Activated CD4-positive, CD25-positive, alpha-beta regulatory T cell treated with anti-CD3 and anti-CD28 coated beads, Interleukin-2, amount 50 U/mL, for 72 hours (primary cell): ENCODE measurements around the gene ENPP7.

Experiments used
- DNase-seq: peaks from one replicate; pipeline ENCODE4 v3.0.0; 2021

The ENPP7 gene

DNA sequence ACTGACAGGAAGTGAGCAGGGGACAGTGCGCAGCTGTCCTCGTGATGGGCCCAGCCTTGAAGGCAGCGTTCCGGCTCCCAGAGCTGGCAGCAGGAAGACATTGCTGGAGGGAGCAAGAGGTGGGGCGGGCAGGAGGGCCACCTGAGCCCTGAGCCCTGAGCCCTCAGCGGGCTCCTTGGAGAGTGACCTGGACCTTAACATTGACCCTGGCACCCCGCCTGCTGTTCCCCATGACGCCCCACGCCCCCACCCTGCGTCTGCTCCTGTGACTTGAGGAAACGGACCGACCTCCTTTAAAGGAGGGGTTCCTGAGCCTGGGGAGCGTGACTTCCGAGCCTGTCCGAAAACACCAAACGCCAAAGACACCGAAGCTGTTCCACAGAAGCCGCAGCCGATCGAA is 25.1 kb upstream of the ENPP7 start:
- no peak for DNase-seq

DNA sequence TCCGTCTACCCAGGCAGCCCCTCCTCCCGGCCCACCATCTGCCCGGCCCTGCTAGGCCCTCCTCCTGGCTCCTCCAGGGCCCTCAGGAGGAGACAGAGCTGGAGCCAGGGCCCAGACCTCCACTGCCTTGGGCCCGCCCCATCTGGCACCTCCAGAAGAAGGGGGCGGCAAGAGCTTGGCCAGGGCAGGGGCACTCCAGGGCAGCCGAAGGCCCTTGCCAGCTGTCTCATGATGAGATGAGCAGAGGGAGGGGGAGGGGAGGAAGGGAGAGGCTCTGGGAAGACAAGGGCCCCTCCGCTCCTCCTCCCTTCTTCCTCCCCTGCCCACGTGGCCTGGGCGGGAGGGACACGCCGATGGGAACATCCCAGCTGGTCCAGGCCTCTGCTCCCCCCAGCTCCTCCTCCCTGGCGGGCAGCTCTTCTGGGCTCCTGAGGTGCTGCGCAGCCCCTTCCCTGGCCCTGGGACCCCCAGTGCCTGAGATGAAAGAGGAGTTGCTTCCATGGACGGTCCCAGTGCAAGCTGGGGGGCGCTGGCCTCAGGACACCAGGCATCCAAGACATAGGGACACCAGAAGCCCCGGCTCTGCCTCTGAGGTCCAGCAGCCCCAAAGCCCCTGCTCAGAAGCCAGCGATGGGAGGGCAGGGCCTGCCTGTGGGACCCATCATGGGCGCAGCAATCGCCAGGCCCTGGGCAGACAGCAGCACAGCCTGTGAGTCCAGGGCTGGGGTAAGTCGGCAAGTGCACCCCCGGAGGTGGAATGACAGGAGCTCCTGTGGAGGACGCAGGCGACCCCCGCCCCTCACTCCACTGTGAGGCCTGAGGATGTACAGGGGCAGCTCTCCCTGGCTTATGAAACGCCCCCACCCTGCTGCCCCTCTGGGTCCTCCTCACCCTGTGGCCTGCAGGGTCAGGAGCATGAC is 23.6 kb upstream of the ENPP7 start:
- no peak for DNase-seq

DNA sequence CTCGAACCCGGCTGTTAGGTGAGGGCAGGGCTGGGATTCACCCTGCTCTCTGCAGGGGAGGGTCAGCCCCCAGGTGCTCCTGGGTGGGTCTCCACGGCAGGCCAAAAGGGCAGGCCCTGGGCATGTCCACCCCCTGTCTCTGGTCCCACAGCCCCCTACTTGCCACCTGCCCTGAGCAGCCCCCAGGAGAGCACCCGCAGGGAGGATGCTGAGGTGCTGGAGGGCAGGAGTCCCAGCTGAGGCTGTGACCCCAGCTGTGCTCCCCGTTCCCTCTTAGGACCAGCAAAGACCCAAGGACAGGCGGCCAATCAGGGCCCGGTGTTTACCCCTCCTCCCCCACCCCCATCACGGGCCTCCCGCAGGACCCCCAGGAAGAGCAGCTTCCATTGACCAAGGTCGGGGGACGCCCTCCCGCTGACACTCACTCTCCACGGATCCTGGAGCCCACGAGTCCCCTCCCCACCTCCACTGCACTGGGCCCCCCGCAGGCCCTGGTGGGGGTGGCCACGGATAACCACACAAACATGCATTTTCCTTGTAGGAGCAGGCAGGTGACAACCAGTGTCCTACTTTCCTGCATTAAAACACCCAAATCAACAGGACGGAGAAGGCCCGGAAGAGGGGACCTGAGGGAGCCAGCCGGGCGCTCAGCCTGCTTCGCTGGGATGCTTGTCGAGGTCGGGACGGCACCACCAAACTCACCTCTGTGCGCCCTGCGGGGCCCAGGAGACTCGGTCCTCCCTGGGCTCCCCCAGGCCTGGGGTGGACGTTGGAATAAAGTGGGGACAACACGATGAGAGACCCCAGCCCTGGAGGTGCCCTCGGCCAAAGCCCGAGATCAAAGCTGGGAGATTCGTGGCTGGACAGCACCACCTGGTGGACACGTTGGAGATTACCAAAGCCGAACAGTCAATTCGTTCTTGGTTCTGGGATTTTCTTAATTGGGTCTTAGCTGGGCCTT is 22.5 kb upstream of the ENPP7 start:
- DNase-seq, result peak; percentile 72

DNA sequence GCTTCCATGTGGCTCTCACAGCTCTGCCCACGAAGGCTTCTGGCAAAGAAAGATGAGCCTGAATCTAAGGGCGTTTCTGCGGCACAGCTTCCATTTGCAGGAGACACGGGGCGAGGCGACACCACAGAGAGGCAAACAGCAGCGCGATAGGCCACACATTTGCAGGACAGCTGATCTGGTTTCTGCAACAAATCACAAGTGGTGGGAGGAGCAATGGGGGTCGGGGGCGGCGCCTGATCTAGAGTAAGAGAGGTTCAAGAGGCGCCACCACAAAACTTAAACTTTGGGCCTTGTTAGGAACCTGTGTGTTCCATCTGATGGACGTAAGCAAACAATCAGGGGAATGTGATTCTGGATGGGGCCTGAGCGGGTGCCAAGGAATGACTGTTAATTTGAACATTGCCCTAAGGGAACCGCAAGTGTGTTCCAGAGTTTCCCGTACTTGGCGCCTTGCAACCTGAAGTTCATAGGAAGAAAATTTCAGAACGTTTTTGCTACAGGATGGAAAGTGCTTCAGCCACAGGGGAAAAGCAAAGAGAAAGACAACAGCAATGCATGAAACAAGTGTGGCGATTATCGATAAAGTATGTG is 18.9 kb upstream of the ENPP7 start:
- DNase-seq, result no peak

DNA sequence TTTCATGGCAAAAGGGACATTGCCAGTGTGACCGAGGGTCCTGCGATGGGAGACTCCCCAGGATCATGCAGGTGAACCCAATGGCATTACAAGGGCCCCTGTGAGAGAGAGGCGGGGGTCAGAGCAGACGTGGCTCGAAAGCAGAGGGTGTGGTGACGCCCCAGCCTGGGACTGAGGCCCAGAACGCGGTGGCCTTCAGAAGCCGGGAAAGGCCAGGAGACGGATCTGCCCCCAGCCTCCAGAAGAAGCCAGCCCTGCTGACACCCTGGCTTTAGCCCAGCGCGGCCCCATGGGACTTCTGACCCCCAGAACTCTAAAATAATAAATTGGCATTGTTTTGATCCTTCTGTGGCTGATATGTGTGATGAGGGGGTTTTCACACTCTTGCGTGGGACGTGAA is 17.4 kb upstream of the ENPP7 start:
- DNase-seq, result no peak

DNA sequence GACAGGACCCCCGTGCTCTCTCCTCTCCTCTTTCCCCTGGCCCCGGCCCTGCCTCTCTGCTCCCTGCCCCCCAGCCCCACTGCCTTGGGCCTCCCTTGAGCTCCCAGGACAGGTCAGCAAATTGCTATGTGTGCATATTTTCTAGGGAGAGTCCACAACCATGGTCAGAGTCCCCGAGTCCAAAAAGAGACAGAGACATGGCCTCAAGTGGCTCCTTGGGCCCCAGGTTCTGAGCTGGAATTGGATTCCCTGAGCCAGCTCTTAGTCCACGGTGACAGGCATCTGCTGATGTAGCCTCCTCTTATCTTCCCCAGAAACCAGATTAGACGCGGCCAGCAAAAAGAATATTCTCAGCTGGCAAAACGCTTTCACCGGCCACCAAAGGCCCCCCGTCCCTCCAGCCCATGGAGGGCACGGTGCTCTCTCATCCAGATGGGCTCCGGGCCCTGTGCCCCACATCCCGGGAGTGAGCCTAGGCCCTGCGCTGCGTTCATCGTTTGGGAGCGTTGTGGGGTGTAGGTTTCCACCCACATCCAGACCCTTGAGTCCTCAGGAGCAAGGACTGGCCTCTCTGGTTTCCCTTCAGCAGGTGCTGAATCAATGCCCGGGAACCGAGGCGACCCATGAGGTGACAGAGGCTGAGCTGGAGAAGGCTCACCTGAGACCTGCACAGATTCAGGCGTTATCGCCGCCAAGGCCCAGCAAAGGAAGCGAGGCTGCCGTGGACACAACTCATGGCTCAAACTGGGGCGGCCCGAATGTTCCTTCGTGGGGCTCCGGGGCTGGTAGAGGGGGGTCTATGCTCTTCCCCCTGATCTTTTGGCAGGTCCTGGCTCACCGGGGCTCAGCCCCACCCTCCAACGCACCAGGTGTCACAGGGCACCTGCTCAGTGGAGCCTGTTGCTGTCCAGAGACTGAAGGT is 16.3 kb upstream of the ENPP7 start:
- no peak for DNase-seq

DNA sequence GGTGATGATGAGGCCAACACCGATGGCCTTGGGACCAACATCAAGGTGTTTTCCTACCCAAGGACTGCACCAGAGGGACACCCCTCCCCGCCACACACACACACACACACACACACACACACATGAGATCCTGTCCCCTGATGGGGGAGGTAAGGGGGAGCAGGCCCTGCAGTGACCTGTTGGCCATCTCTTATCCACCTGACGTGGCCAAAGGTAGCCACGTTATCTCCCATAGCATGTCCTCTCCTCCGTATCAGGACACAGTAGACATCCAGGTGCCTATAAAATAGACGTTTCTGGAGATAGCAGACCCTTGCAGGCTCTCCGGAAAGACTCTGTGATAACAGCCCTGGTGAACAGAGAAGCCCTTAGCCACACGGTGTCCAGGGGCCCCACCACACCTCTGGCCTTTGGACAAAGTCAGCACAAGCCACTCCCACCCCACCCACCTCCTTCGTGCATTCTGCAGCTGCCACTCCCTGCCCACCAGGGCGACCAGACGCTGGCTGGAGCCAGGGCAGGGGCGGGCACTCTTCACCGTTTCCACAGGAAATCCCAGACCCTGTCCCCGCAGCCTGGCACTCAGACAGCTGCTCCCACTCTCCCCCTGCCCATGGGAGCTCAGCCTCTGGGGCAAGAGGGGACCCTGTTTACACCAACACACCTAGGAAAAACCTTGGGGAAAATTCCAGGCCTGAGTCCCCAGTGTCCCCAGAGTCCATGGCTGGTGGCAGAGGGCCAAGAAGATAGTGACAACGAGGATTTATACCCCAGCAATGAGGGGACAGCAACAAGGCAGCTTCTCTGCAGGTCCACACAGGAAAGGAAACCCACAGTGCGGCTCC is 15.4 kb upstream of the ENPP7 start:
- DNase-seq, result no peak

DNA sequence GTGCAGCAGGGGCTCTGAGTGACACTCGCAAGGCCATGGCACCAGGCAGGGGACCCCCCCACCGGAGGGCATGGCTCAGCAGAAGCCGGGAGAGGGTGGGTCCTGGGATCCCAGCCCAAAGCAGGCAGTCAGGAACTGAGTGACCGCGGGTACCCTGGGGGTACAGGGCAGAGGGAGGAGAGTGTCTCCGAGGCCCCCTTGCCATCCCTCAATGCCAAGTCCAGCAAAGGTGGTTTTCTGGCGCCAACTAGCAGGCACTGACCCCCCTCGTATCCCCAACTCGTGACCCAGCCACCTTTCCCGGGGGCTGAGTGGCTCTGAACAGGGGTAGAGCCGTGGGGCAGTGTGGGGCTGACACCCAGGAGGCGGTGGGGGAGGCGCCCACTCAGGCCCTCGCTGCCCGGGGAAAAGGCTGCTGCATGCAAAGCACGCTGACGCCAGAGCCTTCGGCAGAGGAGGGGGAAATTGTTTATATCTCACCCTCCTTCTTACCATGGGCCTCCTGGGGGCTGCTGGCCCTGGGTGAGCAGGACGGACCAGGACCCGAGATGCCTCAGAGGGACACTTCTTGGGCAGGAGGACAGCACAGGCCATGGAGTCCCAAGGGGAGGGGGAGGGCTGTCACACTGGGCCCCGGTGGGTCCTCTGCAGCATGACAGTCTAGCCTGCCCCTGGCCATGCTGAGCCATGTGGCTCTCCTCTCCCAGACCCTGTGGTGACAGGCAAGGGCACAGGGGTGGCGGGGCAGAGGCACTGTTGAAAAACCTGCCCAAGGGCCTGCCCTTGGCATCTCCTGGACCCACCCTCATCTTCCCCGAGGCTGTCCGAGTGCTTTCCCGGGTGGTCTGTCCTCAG is 14.6 kb upstream of the ENPP7 start:
- no peak for DNase-seq

DNA sequence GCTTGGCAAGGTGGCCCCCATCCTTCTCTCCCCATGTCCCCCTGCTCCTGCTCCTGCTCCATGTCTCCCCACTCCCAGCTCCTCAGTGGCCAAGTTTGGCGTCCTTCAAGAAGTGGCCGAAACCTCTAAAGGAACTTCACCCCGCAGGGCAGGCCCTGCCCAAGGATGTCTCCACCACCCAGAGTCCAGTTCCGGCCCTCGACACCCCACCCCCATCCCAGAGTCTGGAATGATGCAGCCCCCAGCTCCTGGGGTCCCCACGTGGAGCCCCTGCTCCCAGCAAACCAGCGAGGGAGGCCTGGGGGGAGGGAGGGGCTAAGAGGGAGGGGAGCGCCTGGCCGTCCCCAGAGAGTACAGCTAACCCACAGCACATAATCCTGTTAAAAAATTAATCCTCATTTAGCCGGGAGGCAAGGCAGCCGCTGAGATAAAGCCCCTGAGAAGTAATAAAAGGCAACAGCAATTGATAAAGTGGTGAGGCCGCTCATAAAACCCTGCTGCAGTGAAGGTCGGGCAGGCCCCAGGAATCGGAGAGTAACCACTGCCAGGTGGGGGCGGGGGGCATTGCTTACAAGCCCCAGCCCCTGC is 9.9 kb upstream of the ENPP7 start:
- DNase-seq, result no peak

DNA sequence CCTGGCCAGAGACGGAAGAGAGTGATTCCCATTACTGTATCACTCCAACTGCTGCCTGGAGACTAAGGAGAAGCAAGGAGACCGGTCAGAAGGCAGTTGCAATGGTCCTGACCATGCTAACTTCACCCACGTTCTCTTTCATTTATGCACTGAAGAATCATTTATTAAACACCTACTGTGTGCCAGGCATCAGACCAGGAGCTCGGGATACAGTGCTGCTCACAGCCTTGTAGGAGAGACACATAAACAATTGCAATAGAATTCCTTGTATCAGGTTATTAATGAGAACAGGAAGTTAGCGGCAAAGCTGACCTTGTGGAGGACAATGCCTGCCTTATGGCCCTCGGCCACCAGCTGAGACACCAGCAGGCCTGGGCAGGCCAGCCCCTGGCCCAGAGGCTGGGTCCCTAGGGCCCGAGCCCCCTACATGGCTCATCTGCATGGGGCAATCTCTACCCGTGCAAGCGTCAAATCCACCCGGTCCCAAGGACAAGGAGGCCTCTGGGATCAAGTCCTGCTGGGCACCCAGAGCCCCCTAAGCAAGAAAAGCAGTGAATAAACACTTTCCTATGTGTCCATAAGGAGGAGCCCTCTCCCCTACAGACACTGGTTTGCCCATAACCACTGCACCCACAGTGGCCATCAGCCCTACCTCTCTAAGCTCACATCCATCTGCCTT is 8.6 kb upstream of the ENPP7 start:
- DNase-seq, result no peak

DNA sequence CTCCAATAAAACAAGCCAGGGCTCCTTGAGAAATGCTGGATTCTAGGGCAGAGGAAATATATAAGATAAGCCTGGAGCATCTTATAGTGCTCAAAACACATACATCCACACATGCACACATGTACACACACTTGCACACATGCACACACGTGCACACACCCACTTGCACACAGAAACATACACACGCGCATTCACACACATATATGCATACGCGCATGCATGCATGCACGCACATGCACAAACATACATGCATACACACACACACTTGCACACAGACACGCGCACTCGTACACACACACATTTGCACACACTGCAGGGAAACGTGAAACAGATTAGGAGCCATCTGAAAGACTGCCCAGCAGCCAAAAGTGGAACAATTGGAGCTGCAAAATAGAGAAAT is 8.0 kb upstream of the ENPP7 start:
- DNase-seq, result no peak

DNA sequence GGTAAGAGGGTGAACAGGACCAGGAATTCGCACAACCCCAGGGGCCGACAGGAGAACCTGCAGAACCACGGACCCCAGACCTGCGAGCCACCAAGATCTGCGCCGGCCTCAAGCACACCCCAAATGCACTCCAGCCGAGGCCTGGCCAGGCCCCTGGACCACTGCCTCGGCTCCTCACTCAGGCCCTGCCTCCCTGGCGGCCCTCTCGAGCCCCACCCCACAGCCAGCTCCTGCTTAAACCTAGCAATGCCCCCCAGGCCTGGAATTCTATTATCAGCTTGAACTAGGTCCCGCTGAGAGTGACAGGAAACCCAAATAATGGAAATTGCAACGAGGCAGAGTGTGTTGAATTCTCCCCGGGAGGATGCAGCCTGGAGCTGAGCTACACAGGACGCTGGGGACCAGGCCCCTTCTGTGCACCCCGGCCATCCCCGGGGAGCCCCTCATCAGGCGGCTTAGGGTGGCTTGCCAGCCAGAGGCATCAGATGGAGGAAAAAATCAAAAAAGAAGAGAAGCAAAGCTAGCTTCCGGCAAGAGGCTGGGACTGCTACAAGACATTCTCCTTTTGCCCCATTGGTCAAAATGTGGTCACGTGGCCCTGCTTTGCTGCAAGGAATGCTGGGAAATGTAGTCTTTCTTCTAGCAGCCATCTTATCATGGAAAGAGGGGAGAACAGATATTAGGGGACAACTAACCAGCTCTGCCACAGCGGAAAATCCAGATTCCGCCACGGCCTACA is 2.4 kb upstream of the ENPP7 start:
- DNase-seq, result peak; percentile 81

DNA sequence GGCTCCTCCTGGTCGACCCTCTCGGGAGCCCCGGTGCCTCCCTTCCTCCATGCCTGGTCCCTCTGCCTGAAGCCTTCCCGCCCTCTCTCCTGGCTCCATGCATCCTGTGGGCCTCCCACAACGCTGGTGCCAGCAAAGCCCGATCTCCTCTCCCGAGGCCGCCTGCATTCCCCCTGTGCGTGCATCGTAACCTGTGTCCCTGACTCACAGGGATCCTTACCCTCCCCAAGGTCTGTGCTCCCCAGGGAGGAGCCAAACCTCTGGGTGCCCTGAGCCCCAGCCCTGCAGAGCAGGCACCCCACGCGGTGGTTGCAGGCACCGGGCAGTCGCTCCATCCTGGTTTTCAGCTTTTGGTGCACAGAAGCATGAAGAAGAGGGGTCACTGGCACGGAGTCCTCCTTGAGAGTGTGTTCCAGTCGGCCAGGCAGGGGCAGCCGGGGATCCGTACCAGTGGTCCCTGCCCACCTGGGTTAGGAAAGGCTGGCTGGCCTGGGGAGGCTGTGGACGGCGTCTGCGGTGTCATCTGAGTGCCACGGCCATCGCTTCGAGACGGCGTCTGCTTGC is 1.8 kb upstream of the ENPP7 start:
- no peak for DNase-seq

DNA sequence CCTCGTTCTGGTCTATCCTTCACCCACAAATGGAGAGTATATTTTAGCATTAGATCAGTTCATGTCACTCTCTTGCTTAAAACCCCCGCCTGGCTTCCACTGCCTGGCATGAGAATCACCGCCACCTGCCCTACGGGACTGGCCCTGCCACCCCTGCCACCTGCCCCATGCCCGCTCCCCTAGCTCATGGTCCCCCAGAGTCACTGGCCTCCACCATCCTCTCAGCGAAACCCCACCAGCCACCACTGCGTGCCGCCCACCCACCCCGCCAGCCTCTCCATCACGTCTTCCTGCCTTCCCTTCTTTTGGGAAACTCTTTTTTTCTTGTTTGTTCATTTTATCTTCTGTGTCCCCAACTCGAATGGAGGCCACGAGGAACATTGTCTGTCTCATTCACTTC is 982 bp upstream of the ENPP7 start:
- no peak for DNase-seq

DNA sequence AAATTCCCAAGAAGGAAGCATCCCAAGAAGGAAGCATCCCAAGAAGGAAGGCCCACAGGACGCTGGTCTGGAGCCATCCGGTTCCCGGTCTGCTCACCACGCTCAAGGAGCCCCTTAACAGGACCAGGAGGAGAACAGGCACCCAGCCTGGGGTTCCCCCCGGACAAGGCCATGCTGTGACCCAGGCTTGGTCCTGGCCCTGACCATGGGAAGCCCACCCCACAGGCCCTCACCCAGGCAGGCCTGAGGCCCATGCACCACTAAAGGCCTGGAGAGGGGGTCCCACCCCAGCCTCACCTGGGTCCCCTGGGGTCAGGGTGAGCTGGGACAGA is 340 bp upstream of the ENPP7 start:
- DNase-seq, result no peak

DNA sequence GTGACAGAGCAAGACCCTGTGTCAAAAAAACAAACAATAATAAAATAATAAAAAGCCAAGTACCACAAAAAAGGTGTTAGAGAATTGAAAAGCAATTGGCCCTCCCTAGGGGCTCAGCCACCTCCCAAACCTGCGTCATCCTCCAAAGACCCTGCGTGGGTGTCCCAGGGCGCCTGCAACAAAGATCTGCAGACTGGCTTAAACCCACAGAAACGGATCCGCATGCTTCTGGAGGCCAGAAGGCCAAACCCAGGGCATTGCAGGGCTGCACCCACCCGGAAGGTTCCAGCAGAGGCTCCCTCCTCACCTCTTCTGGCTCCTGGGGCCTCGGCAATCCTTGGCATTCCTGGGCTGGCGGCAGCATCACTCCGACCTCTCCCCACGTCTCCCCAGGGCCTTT is 1.5 kb downstream of the ENPP7 start:
- no peak for DNase-seq

DNA sequence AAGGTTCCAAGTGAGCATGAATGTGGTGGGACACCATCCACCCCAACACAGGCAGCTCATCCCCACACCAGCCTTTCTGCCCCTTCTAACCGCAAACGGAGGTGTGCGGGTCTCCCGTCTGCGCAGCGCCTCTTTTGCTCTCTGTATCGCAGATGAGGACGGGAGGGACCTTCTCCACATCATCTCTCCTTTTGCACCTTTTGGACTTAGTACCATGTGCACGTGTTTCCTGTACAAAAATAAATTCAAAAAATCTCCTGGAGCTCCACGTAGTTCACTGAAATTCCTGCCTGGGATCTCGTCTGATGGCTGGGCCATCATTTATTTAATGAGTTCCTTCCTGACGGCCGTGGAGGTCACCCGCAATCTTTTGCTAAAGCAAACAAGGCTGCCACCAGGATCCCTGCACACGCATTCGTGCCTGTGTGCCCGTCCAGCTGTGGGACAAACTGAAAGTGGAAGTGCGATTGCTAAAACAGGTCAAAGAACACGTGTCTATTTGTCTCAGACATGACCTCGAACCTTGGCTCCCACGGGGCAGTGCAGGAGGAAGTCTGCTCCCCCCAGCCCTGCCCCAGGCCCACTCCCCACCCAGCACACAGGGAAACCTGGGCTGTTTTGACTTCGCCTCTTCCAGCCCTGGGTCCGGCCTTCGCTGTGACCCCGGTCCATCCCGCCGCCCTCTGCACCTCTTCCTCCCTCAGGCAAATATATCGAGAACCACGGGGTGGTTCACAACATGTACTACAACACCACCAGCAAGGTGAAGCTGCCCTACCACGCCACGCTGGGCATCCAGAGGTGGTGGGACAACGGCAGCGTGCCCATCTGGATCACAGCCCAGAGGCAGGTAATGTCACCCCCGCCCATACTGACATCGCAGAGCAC is 2.3 kb downstream of the ENPP7 start:
- DNase-seq, result no peak
